GM21619 (cell line): ENCODE data around the gene CCBE1.

Source experiments
- ATAC-seq: cut with Tn5 transposase; IDR thresholded peaks from one replicate; pipeline ENCODE4 v1.9.1; 2021; ENCODE audit not compliant: unreplicated experiment

CCBE1 gene

DNA sequence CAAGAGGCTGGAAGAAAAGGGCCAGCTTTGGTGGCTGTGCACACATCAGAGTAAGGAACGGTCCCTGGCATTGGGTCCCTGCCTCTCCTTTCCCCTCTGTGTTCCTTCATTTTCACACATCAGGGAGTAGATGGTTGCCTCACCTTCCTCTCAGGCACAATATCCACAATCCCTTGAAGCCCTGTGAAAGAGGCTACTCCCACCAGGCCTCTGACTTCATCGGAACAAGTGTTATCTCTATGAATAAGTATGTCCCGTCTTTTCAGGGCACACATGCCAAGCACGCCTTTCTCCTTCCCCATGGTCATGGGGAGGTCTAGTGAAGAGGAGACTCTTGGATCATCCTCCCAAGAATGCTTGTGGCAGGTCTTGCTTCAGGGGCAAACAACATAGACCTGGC, 277.0 kb downstream of the CCBE1 start:
- ATAC-seq, result no peak

- no peak for ATAC-seq
Measured at GRCh38 chr18:59419386-59419785, 277.8 kb downstream of the CCBE1 start.

- ATAC-seq, result no peak
Measured at GRCh38 chr18:59416818-59417217, 280.4 kb downstream of the CCBE1 start.

DNA sequence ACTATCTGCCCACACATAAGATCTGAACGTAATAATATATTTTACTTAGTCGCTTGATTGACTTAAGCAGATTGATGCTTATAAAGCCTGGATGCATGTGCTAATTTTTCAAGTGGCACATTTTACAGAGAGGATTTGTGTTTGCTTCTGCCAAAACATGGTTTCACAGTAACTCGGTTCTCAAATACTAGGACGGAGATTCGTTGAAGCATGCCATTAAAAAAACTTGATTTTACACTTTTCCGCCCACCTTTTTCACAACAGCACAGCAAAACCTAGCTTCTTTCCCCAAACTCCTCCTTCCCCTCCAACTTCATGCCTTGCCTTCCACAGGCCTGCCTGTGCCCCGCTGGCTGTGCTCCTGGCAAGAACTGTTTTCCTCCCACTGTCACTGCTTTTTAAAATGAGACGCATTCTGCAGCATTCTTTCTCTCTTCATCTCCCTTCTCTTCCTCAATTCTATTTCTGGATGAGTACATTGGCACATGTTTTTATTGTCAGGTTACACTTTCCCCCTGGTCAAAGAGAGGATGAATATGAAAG, 283.0 kb downstream of the CCBE1 start:
- no peak for ATAC-seq

DNA sequence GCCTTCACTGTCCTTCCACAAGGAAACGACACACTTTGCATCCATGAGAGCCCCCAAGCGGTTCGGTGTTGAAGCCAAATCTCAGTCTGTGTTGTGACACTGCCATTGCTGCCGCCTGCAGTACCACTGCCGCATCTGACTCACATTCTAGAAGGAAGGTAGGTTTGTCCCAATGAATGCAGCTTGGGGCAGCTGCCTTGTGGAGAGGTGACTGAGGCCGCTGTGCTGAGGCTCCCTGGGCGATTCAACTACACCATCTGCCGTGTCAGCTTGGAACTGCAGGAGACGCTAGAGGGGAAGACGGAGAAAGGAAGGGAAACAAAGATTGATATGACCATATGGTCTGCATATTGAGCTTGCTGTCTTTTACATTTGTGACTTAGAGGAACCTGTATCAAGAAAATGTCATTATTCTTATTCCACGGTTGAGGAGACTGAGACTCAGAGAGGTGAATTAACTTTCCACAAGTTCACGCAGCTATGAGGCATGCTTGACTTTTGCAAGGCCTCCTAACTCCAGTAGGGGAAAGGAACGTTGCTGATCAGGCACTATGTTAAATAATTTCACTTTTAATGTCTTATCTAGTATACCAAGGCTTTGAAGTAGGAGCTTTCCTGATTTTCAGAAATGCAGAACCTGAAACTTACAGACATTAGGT, 294.7 kb downstream of the CCBE1 start:
- peak; percentile 98 for ATAC-seq

GRCh38 chr18:59400407-59400806, 296.8 kb downstream of the CCBE1 start:
- ATAC-seq, result no peak

- ATAC-seq, result no peak
Measured at GRCh38 chr18:59395226-59396175, 301.7 kb downstream of the CCBE1 start.

GRCh38 chr18:59393381-59393780, 303.8 kb downstream of the CCBE1 start:
- no peak for ATAC-seq

GRCh38 chr18:59388817-59389216, 308.4 kb downstream of the CCBE1 start:
- no peak for ATAC-seq

GRCh38 chr18:59387687-59388565, 309.3 kb downstream of the CCBE1 start:
- ATAC-seq, result no peak

GRCh38 chr18:59386909-59387686, 310.1 kb downstream of the CCBE1 start:
- ATAC-seq, result no peak

GRCh38 chr18:59385191-59385590, 312.0 kb downstream of the CCBE1 start:
- no peak for ATAC-seq

- ATAC-seq, result no peak
Measured at GRCh38 chr18:59383851-59384250, 313.4 kb downstream of the CCBE1 start.

DNA sequence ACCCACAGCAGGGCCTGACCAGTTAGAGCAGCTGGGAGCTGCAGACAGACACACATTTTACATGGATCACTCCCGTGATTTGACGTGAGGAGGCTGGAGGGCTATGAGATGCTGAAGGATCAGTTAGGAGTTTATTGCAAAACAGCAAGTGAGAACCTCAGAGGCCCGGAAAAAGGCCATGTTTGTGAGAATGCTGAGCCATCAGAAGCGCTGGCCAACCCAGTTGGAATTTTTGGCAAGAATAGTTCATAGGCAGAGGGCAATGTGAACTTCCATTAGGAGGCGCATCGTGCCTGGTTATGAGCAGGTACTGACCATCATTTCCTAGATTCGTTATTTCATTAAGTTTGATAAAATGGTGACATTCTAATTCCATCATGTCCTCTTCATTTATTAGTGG, 314.8 kb downstream of the CCBE1 start:
- no peak for ATAC-seq

DNA sequence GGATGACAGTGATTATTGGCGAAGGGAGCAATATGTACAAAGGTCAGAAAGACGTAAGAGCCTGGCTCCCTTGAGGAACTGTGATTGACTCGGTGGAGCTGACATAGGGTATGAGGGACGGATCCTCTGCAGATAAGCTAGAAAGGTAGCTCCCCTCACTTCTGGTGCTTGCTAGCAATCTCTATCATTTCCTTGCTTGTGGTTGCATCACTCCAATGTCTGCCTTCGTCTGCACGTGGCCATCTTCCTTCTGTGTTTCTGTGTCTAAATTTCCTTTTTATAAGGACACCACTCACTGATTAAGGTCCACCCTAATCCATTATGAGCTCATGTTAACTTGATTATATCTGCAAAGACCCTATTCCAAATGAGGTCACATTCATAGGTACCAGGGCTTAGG, 315.3 kb downstream of the CCBE1 start:
- no peak for ATAC-seq
